Measurements from ENCODE around the gene METTL8.
A peak's percentile ranks its signal among the peaks of the same experiment; 100 is the strongest.

METTL8 gene

DNA sequence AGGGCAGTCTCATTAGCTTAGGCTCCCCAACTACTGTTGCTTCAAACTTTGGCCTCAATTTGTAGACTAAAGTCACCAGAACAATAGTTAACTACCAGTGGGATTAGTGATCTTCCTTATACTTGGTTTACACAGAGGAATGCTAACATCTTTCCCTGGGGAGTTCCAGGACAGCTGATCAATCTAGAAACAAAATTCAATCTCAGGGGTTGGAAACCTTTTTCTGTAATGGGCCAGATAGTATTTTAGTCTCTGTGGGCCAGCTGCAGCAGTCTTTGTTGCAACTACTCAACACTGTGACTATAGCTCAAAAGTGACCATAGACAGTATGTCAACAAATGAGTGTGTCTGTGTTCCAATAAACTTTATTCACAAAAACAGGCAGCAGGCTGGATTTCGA, 85.7 kb downstream of the METTL8 start:
- no peak for TF ChIP-seq ZFX (IDR thresholded peaks at IDR 0.05; ENCODE audit: borderline replicate concordance)
- TF ChIP-seq, protein P1, sequence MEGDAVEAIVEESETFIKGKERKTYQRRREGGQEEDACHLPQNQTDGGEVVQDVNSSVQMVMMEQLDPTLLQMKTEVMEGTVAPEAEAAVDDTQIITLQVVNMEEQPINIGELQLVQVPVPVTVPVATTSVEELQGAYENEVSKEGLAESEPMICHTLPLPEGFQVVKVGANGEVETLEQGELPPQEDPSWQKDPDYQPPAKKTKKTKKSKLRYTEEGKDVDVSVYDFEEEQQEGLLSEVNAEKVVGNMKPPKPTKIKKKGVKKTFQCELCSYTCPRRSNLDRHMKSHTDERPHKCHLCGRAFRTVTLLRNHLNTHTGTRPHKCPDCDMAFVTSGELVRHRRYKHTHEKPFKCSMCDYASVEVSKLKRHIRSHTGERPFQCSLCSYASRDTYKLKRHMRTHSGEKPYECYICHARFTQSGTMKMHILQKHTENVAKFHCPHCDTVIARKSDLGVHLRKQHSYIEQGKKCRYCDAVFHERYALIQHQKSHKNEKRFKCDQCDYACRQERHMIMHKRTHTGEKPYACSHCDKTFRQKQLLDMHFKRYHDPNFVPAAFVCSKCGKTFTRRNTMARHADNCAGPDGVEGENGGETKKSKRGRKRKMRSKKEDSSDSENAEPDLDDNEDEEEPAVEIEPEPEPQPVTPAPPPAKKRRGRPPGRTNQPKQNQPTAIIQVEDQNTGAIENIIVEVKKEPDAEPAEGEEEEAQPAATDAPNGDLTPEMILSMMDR (IDR thresholded peaks at IDR 0.05), result no peak
- H3K27ac ChIP-seq, result peak overlapping the region; percentile 66; the same call in 1 of the 2 replicates

DNA sequence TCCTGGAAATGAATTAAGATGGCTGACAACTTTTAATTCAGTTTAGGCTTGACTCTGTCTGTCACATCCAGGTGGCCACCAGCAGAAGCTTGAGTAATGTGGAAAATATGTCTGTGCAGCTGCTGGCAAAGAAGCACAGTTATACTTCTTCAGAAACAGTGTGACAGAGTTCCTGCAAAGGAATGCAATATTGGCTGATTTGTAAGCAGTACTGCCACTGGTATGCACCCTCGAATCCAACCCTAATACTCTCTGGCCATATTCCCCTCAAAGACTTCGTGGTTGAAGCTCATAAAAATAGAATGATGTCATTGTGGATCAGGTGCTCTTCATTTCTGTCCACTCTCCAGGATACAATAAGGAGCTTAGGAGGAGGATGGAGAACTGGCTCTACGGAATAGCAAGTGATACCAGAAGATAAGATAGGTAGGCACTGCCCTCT, 86.2 kb downstream of the METTL8 start:
- TF ChIP-seq, protein P1 (IDR thresholded peaks at IDR 0.05), result no peak
- no peak for TF ChIP-seq ZFX (IDR thresholded peaks at IDR 0.05; ENCODE audit: borderline replicate concordance)
- H3K27ac ChIP-seq, result peak overlapping the region; percentile 66

DNA sequence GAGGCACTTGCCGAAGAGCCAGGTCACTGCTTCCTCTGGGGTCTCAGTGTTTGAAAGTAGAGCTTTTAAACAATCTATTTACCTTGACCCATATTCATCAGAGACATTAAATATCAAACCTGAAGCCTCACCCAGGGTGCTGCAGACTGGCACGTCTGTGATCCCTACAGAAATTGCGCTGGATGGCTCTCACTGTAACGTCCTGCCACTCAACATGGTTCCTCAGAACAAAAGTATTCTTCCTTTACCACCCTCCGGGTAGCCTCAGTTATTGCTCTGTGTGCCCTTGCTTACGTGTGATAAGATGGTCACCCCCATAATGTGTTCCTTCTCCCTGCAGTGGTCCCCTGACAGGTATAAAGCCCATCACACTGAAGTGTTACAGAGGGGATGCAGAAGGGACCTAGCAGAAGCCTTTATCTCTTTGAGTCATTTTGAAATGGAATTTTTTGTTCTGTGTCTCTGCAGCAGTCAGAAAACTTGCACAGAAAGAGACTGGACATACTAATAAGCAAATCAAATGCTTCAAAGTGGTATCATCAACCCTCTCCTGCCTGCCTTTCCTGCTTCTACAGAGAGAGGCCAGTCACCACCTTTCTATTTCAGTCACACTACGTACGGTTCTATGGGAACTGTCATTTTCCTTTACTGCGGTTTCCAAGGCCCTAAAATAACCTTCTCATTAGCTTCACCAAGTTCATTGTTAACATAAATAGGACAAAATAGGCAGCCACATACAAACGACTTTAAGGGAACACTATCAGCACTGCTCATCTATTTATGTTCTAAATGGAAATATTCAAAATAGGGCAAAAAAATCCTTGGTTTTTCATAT, 86.8 kb downstream of the METTL8 start:
- peak overlapping the region; percentile 66 for H3K27ac ChIP-seq
- TF ChIP-seq ZFX (IDR thresholded peaks at IDR 0.05; ENCODE audit: borderline replicate concordance), result no peak
- TF ChIP-seq, protein P1 (IDR thresholded peaks at IDR 0.05), result no peak

DNA sequence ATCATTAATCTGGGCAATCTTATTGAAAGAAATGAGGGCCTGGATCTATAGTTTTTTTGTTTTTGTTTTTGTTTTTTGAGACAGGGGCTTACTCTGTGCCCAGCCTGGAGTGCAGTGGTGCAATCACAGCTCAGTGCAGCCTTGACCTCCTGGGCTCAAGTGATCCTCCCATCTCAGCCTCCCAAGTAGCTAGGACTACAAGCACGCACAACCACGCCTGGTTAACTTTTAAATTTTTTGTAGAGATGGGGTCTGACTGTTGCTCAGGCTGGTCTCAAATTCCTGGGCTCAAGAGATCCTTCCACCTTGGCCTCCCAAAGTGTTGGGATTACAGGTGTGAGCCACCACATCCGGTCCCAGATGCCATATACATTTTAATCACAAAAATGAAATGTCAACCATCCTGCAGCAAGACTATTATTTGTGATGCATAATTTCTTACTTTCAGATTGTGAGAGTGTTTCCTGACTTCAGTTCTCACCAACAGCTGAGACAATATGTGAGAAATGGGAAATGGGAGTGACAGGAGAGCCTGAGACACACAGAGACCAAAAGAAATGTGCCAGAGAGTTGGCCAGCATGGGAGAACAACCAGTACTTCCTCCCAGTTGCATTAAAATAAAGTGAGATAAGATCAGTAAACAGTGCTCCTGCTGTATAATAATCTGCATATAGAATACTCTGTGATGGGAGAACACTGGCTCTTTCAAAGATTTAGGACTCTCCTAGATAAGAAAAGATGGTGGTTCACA, 87.6 kb downstream of the METTL8 start:
- no peak for TF ChIP-seq ZFX (IDR thresholded peaks at IDR 0.05; ENCODE audit: borderline replicate concordance)
- TF ChIP-seq, protein P1 (IDR thresholded peaks at IDR 0.05), result no peak
- H3K27ac ChIP-seq, result peak overlapping the region; percentile 66

DNA sequence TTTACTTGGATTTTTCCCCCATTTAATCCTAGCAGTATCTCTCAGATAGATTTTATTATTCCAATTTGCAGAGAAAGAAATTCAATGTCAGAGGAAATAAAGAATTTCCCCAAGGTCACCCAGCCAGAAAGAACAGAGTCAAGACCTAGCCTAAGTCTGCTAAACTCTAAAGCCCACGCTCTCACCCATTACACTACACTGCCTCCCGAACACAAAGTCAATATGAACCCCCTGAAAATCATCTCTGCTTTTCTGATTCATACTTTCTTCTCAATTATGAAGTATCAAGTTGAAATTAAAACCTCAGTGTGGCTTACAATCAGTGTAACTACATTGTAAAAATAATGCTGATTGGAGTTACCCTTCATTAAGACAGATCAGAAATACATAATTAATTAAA, 89.6 kb downstream of the METTL8 start:
- TF ChIP-seq, protein P1 (IDR thresholded peaks at IDR 0.05), result no peak
- no peak for TF ChIP-seq ZFX (IDR thresholded peaks at IDR 0.05; ENCODE audit: borderline replicate concordance)
- H3K27ac ChIP-seq, result no peak overlapping the region

DNA sequence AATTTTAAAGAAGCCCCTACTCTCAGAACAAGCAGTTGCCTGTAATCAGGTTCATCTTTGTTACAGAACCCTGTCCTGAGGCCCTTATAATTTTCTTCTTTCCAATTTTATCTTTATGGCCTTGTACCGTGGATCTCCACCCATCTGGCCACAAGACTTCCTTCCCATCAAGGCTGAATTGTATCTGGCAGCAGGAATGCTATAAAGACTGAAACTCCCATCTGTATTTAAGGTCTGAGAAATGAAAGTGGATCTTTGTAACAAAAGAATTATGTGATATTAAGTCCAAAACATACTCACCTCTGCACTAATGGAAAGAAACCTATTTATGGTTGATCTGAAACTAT, 91.8 kb downstream of the METTL8 start:
- no peak overlapping the region for H3K27ac ChIP-seq

More for the DNA sequence above, 91.8 kb downstream of the METTL8 start:
- TF ChIP-seq, protein P1 (IDR thresholded peaks at IDR 0.05), result no peak
- TF ChIP-seq ZFX (IDR thresholded peaks at IDR 0.05; ENCODE audit: borderline replicate concordance), result no peak

Data from 22Rv1 (cell line).